PC-3 (cell line): ENCODE results near the gene SKA1. TPM values are rescaled to one million over a fixed set of nuclear protein-coding genes. Genes with fewer than 3 reads are reported as not detected.

ENCODE experiments used
- ATAC-seq: fragments of 200-7000 bp; cut with Tn5 transposase; 2 replicates; pipeline ENCODE4 v1.9.1; 2020; ENCODE audit warnings: mild to moderate bottlenecking, moderate library complexity
- BruUV-seq: library from RNA; stranded (reverse); fragments of 400-500 nt; replicated peaks from 2 replicates; lab custom pipeline; 2021; lab: Mats Ljungman, UMichigan
- CTCF ChIA-PET: fragments of 300-600 bp; sonication (Branson Sonifier 250); formaldehyde crosslinking; loops from one replicate; lab custom pipeline; 2022; ENCODE audit warnings: antibody characterized with exemption; lab: Charles Lee
- POLR2A ChIA-PET: fragments of 300-600 bp; sonication (Branson Sonifier 250); formaldehyde crosslinking; loops from one replicate; lab custom pipeline; 2022; ENCODE audit warnings: antibody characterized with exemption; ENCODE audit not compliant: unreplicated experiment; lab: Charles Lee
- DNase-seq: peaks from one replicate; pipeline ENCODE4 v3.0.0-alpha.2; 2015
- H2AFZ ChIP-seq: fragments of 300-600 bp; sonication (generic); 2 replicates; pipeline ENCODE4 v1.6.0; 2016; ENCODE audit warnings: antibody characterized with exemption, low read length
- H3F3A ChIP-seq: fragments of 300-600 bp; sonication (generic); one replicate; pipeline ENCODE4 v1.6.0; 2017; ENCODE audit warnings: antibody characterized with exemption, low read length, control low read depth, mild to moderate bottlenecking; ENCODE audit not compliant: unreplicated experiment
- H3K27ac ChIP-seq: fragments of 300-600 bp; sonication (generic); 2 replicates; pipeline ENCODE4 v1.5.1; 2016; ENCODE audit warnings: mild to moderate bottlenecking, low read length
- H3K27me3 ChIP-seq: fragments of 300-600 bp; sonication (generic); 2 replicates; pipeline ENCODE4 v1.6.1; 2016; ENCODE audit warnings: low read length, mixed read lengths
- H3K36me3 ChIP-seq: fragments of 300-600 bp; sonication (generic); 2 replicates; pipeline ENCODE4 v1.6.1; 2016; ENCODE audit warnings: low read depth, mixed run types, low read length, mixed read lengths
- H3K4me1 ChIP-seq: fragments of 300-600 bp; sonication (generic); 2 replicates; pipeline ENCODE4 v1.5.1; 2016; ENCODE audit warnings: low read length; ENCODE audit not compliant: insufficient read depth
- H3K4me2 ChIP-seq: fragments of 300-600 bp; sonication (generic); 2 replicates; pipeline ENCODE4 v1.6.0; 2016; ENCODE audit warnings: low read length
- H3K4me3 ChIP-seq: fragments of 300-600 bp; sonication (generic); 2 replicates; pipeline ENCODE4 v1.5.1; 2016; ENCODE audit warnings: mild to moderate bottlenecking, low read length, mixed read lengths
- H3K79me2 ChIP-seq: fragments of 300-600 bp; sonication (generic); 2 replicates; pipeline ENCODE4 v1.6.1; 2017; ENCODE audit warnings: low read length, mixed read lengths
- H3K9ac ChIP-seq: fragments of 300-600 bp; sonication (generic); 2 replicates; pipeline ENCODE4 v1.6.0; 2016; ENCODE audit warnings: mild to moderate bottlenecking, low read length
- H3K9me2 ChIP-seq: fragments of 300-600 bp; sonication (generic); replicated peaks from 2 replicates; pipeline ENCODE4 v1.6.1; 2016; ENCODE audit warnings: mixed run types, low read length, mixed read lengths
- H3K9me3 ChIP-seq: fragments of 300-600 bp; sonication (generic); 2 replicates; pipeline ENCODE4 v1.6.1; 2016; ENCODE audit warnings: low read length, mixed read lengths
- H4K20me1 ChIP-seq: fragments of 300-600 bp; sonication (generic); 2 replicates; pipeline ENCODE4 v1.6.1; 2016; ENCODE audit warnings: low read length, mixed read lengths
- EZH2 ChIP-seq: fragments of 300-600 bp; sonication (generic); IDR thresholded peaks from one replicate; pipeline ENCODE4 v1.6.1; 2017; ENCODE audit warnings: antibody characterized with exemption, mild to moderate bottlenecking, low read length; ENCODE audit not compliant: unreplicated experiment
- EZH2phosphoT487 ChIP-seq: fragments of 300-600 bp; sonication (generic); IDR thresholded peaks from 2 replicates; pipeline ENCODE4 v1.6.1; 2018; ENCODE audit warnings: mild to moderate bottlenecking, antibody characterized with exemption, low read length, borderline replicate concordance
- intact Hi-C: fragments of 100-400 bp; cut with micrococcal nuclease; formaldehyde crosslinking; loops from 2 replicates; pipeline ENCODE4 v1.9.0; 2023
- total RNA-seq: library from RNA; depleted of rRNA; stranded (reverse); fragments of >200 nt; gene quantifications from 2 replicates; pipeline ENCODE4 v1.2.3, GENCODE V29; 2014
- TF ChIP-seq, protein P1 (sequence below): fragments of 300-600 bp; sonication (generic); conservative IDR thresholded peaks from 2 replicates; pipeline ENCODE4 v1.5.1; 2017; ENCODE audit warnings: antibody characterized with exemption, low read depth, mild to moderate bottlenecking, low read length

SKA1 gene
- total RNA-seq, 1 experiment from 2014 or later = 17.2 TPM

DNA sequence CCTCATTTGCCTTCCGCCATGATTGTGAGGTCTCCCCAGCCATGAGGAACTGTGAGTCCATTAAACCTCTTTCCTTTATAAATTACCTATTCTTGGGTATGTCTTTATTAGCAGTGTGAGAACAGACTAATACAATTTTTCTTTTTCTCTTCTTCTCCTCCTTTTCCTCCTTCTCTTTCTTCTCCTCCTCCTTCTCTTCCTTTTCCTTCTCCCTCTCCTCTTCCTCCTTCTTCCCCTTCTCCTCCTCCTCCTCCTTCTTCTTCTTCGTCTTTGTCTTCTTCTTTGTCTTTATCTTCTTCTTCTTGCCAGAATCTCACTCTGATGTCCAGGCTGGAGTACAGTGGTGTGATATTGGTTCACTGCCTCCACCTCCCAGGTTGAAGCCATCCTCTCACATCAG lies 20.2 kb downstream of the SKA1 start:
- TF ChIP-seq, protein P1, sequence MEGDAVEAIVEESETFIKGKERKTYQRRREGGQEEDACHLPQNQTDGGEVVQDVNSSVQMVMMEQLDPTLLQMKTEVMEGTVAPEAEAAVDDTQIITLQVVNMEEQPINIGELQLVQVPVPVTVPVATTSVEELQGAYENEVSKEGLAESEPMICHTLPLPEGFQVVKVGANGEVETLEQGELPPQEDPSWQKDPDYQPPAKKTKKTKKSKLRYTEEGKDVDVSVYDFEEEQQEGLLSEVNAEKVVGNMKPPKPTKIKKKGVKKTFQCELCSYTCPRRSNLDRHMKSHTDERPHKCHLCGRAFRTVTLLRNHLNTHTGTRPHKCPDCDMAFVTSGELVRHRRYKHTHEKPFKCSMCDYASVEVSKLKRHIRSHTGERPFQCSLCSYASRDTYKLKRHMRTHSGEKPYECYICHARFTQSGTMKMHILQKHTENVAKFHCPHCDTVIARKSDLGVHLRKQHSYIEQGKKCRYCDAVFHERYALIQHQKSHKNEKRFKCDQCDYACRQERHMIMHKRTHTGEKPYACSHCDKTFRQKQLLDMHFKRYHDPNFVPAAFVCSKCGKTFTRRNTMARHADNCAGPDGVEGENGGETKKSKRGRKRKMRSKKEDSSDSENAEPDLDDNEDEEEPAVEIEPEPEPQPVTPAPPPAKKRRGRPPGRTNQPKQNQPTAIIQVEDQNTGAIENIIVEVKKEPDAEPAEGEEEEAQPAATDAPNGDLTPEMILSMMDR = no peak
- TF ChIP-seq EZH2phosphoT487 (no peak), EZH2 (no peak)
- POLR2A ChIA-PET = no interaction called here
- no peak for ATAC-seq
- Histone ChIP-seq H3F3A (no peaks in the 10 kb centered on the region), H3K4me3 (no peak overlapping the region), H3K79me2 (no peaks in the 10 kb centered on the region), H3K9ac (no peak overlapping the region), H2AFZ (no peak overlapping the region), H4K20me1 (no peaks in the 10 kb centered on the region), H3K36me3 (no peaks in the 10 kb centered on the region), H3K27me3 (no peaks in the 10 kb centered on the region), H3K9me3 (no peaks in the 10 kb centered on the region), H3K4me1 (no peaks in the 10 kb centered on the region), H3K27ac (no peak overlapping the region), H3K4me2 (no peak overlapping the region), H3K9me2 (no peaks in the 10 kb centered on the region)
- intact Hi-C loops = no loop called here
- no TSS peak for BruUV-seq
- CTCF ChIA-PET = no interaction called here
- DNase-seq = no peak

DNA sequence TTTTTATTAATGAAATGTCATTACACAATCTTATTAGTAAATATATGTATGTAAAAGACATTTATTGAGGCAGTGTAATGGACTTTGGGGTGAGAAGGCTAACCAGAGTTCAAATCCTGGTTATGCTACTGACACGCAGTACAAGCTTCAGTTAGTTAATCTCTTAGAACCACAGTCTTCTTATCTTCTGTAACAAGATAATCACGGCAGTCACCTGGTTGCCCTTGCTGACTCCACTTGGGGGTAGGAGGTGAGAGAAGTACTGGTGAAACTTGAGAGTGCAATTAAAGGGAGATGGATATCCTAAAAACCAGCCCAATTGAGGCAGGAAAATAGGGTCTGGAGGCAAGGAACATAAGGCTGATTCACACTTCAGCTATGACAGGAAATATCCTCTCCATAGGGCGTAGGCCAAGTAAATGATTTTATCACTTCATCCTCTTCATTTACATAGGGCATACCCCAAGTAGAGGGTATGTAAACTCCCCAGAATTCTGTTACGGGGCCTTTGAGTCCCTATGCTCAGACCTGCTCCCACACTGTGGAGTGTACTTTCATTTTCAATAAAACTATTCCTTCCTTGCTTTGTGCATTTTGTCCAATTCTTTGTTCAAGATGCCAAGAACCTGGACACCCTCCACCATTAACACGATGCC lies 21.3 kb downstream of the SKA1 start:
- ATAC-seq (no peak), DNase-seq (no peak)
- Histone ChIP-seq H3K9me2 (no peaks in the 10 kb centered on the region), H3F3A (no peaks in the 10 kb centered on the region), H3K27ac (no peak overlapping the region), H3K36me3 (no peaks in the 10 kb centered on the region), H3K9me3 (no peaks in the 10 kb centered on the region), H3K9ac (no peak overlapping the region), H3K4me2 (no peak overlapping the region), H3K79me2 (no peaks in the 10 kb centered on the region), H3K27me3 (no peaks in the 10 kb centered on the region), H3K4me3 (no peak overlapping the region), H4K20me1 (no peaks in the 10 kb centered on the region), H3K4me1 (no peaks in the 10 kb centered on the region), H2AFZ (no peak overlapping the region)
- POLR2A ChIA-PET = no interaction called here
- TF ChIP-seq, protein P1 = no peak
- no peak for TF ChIP-seq EZH2phosphoT487
- TF ChIP-seq EZH2 = no peak
- BruUV-seq = no TSS peak
- CTCF ChIA-PET = no interaction called here
- intact Hi-C loops = no loop called here

DNA sequence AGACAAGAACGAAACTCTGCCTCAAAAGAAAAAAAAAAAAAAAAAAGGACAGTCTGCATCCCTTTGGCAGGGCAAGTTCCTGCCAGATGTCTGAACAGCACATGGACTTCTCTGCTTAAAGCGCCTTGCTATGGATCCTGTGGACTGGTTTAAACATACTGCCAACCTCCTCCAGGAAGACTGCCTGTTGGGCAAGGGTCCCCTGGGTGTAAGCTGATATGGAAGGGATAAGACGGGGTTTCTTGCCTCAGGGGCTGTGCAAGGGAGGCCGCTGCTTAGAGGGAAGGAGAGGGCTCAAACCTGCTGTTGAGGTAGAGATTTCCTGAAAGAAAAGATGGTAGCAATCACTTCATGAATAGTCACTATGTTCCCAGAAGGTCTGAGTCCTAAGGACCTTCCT lies 22.2 kb downstream of the SKA1 start:
- Histone ChIP-seq H3K4me3 (no peak overlapping the region), H3K79me2 (no peaks in the 10 kb centered on the region), H3F3A (no peaks in the 10 kb centered on the region), H3K4me1 (no peaks in the 10 kb centered on the region), H3K9me3 (no peaks in the 10 kb centered on the region), H3K9ac (no peak overlapping the region), H3K27me3 (no peaks in the 10 kb centered on the region), H2AFZ (no peak overlapping the region), H4K20me1 (no peaks in the 10 kb centered on the region), H3K27ac (no peak overlapping the region), H3K4me2 (no peak overlapping the region), H3K36me3 (no peaks in the 10 kb centered on the region), H3K9me2 (no peaks in the 10 kb centered on the region)
- intact Hi-C loops = no loop called here
- ATAC-seq = no peak
- DNase-seq = no peak
- ChIA-PET POLR2A (no interaction called here), CTCF (no interaction called here)
- no TSS peak for BruUV-seq
- TF ChIP-seq EZH2 = no peak
- no peak for TF ChIP-seq EZH2phosphoT487
- TF ChIP-seq, protein P1 = no peak
